ENCODE data around the gene DNAH5.

DNA sequence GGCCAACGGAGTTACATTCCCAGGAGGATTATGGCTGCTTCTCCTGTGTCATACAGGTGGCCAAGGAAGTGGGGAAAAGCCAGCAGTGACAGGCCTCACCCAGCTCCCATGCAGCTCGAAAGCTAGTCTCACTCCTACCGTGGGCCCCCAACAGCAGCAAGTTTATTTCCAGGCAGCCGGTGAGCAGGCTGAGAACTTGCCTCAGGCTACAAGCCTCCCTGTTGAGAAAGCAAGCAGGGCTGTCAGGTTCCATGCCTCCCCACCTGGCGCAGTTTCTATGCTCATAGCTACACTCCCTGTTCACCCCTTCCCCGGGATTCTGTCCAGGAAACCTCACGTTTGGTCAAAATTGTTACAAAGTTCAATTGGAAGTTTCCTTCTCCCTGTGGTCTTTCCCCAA is 27.5 kb upstream of the DNAH5 start:
- TF ChIP-seq, protein P1, sequence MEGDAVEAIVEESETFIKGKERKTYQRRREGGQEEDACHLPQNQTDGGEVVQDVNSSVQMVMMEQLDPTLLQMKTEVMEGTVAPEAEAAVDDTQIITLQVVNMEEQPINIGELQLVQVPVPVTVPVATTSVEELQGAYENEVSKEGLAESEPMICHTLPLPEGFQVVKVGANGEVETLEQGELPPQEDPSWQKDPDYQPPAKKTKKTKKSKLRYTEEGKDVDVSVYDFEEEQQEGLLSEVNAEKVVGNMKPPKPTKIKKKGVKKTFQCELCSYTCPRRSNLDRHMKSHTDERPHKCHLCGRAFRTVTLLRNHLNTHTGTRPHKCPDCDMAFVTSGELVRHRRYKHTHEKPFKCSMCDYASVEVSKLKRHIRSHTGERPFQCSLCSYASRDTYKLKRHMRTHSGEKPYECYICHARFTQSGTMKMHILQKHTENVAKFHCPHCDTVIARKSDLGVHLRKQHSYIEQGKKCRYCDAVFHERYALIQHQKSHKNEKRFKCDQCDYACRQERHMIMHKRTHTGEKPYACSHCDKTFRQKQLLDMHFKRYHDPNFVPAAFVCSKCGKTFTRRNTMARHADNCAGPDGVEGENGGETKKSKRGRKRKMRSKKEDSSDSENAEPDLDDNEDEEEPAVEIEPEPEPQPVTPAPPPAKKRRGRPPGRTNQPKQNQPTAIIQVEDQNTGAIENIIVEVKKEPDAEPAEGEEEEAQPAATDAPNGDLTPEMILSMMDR (IDR thresholded peaks at IDR 0.05) = no peak
- TF ChIP-seq POLR2A (IDR thresholded peaks at IDR 0.05) = no peak

Data from adrenal gland (tissue), 5 donors.